ENCODE data around the gene AHNAK2. TPM values are rescaled to one million over a fixed set of nuclear protein-coding genes. Genes with fewer than 3 reads are reported as not detected.
"Not testable (repeated sequence)": the region's sequence is repeated elsewhere in the genome, so short reads cannot be mapped to it uniquely, and the experiment has no call there.

AHNAK2 gene
- under 0.01 TPM for total RNA-seq

- peak in 2 of 3 donors; percentile 57 to 64 for DNase-seq (ENCODE audit: low read depth in 2 of 3, low spot score in 2 of 3)
Measured at GRCh38 chr14:104977681-104978653, at the start of gene AHNAK2. AHNAK2 (minus strand) TSS chr14:104978374; CDS start chr14:104978237, 137 bp downstream.

GRCh38 chr14:105027718-105028117 is 49.5 kb upstream of the AHNAK2 start:
- not testable (repeated sequence) for DNase-seq (ENCODE audit: low read depth in 2 of 3, low spot score in 2 of 3)

DNA sequence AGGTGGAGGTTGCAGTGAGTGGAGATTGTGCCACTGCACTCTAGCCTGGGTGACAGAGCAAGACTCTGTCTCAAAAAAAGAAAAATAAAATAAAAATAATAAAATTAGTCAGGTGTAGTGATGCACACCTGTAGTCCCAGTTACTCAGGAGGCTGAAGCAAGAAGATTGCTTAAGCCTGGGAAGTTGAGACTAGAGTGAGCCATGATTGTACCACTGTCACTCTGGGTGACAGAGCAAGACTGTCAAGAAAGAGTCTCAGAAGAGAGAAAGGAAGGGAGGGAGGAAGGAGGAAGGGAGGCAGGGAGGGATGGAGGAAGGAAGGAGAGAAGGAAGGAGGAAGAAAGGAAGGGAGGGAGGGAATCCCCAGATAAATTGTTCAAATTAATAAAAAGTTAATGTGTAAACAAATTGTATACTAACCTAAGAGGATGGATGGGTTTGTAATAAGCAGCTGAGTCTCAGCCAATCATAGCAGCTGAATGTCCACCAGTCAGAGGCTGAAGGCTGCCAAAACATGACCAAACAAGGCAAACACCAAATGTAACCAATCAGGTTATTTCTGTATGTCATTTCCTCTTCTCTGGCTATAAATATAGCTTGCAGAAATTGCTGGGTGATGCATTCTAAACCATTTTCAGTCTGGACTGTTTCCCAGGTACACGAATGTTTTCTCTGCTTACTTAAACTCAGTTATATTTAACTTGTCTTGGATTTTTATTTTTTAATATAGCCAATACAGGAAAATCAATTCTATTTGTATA is 48.8 kb upstream of the AHNAK2 start:
- DNase-seq (ENCODE audit: low read depth in 2 of 3, low spot score in 2 of 3) = peak in 2 of 3 donors; percentile 24 to 39

GRCh38 chr14:105026033-105026785 is 48.0 kb upstream of the AHNAK2 start:
- DNase-seq (ENCODE audit: low read depth in 2 of 3, low spot score in 2 of 3) = no peak

DNA sequence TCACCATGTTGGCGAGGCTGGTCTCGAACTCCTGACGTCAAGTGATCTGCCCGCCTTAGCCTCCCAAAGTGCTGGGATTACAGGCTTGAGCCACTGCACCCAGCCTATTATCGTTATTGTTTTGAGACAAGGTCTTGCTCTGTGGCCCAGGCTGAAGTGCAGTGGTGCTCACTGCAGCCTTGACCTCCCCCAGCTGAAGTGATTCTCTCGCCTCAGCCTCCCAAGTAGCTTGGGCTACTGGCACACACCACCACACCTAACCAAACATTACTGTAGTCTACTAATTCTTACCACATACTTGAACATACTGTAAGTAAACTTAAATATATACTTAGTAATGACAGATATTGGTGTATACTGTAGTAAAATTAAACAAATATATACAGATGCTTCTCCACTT is 47.3 kb upstream of the AHNAK2 start:
- DNase-seq (ENCODE audit: low read depth in 2 of 3, low spot score in 2 of 3) = no peak

DNA sequence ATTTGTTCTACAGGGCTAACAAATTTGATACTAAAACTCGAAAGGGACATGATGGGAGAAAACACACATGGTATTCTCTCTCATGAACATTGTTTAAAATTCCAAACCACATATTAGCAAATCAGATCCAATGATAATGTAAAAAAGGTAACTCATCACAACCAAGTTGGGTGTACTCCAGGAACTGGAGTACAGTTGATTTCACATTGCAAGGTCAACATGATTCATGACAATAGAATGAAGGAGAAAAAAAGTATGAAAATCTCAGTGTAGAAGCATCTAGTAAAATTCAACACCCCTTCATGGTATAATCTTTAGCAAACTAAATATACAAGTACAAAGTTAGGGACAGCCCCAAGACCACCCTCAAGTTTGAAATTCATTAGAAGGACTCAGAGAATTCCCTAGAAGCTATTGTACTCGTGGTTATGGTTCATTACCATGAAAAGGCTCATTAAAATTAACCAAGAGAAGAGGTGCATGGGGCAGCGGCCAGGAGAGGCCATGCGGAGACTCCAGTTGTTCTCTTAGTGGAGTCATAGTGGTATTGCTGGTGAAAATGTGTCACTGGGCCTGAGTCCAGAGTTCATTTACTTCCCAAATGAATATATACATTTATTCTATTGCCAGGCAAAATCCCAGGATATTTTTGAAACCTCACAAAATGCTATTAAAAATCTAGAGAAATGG is 45.8 kb upstream of the AHNAK2 start:
- no peak for DNase-seq (ENCODE audit: low read depth in 2 of 3, low spot score in 2 of 3)

DNA sequence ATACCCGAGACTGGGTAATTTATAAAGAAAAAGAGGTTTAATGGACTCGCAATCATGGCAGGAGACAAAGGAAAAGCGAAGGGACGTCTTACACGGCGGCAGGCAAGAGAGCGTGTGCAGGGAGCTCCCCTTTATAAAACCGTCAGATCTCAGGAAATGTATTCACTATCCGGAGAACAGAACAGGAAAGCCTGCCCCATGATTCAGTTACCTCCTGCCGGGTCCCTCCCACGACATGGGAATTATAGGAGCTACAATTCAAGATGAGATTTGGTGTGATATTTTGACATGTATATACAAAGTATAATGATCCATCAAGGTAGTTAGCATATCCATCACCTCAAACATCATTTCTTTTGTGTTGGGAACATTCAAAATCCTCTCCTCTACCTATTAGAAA is 45.0 kb upstream of the AHNAK2 start:
- DNase-seq (ENCODE audit: low read depth in 2 of 3, low spot score in 2 of 3) = no peak

DNA sequence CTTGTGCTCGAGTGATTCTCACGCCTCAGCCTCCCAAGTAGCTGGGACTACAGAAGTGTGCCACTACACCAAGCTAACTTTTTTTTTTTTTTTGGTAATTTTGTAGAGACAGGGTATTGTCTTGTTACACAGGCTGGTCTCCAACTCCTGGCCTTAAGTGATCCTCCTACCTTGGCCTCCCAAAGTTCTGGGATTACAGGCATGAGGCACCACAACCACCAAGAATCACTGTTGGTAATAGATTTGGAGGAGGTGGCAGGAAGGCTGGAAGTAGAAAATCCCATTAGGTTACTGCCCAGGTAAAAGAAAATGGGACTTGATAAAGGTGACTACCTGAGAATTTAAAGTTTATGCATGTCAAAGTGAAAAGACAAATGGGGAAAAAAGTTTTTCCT is 44.1 kb upstream of the AHNAK2 start:
- DNase-seq (ENCODE audit: low read depth in 2 of 3, low spot score in 2 of 3) = no peak

DNA sequence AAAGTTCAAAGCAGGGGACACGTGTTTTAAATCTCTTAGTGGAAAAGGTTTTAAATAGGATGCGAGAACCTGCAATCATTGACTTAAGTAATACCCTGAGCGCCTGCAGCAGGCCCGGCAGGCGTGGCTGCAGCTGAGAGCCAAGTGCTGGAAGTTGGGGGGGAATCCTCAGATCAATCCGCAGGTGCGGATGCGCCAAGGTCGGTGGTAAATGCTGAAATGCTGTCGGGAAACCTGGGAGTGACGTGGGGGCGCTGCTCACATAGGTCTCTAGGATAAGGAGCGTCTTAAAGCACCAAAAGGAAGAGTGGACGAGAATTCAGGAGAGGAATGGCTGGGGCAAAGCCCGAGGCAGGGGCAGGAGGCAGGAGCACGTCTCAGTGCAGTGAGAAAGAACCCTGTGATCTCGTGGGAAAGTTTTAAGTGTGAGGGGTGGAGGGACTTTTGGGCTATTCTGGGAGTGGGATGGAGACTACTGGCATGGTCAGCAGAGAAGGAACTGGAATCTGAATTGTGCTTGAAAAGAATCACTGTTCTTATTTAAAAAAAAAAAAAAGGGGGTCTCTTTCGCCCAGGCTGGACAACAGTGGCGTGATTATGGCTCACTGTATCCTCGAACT is 43.6 kb upstream of the AHNAK2 start:
- no peak for DNase-seq (ENCODE audit: low read depth in 2 of 3, low spot score in 2 of 3)

DNA sequence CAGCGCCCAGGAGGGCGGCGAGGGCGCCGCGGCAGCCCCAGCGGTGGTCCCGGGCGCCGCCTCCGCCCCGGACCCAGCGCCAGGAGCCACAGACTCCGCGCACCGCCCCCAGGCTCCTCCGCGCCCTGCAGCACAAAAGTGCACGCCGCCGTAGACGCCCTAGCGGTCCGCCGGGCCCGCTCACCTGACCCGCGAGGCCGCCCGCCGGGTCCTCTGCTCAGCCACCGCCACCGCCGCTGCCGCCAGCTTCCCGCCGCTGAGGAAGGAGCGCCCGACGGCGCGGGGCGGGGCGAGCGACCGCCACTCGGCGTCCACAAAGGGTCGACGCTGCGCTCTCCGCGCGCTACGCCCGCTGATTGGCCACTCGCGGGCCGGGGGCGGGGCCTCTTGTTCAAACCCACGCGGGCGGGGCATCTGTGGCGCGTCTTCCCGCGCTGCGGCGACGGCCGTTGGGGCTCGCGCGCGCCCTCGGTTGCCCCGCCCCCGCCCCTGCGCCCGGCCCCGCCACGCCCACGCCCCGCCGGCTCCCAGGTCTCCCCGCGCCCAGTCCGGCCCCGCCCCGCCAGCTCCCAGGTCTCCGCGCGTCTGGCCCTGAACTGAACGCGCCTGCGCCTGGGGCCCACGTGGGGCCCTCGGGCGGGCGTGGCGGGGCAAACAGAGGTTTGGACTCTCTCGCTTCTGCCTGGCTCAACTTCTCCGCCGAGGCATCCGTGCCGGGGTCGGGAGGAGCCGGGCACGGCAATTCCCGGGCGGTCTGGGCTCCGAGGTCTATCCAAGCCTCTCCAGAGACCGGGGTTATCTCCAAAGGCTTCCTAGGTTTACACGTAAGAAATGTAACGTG is 42.9 kb upstream of the AHNAK2 start, which contains the start of gene CDCA4:
TSS of gene CDCA4 (minus strand) at position 269 of the 841 bp plus-strand sequence. CDS start 9,154 bp downstream, outside the sequence.
- peak; percentile 95 to 98 (median 98) for DNase-seq (ENCODE audit: low read depth in 2 of 3, low spot score in 2 of 3)

GRCh38 chr14:105019861-105020814 is 42.0 kb upstream of the AHNAK2 start:
- DNase-seq (ENCODE audit: low read depth in 2 of 3, low spot score in 2 of 3) = peak; percentile 40 to 76 (median 74)

- no peak for DNase-seq (ENCODE audit: low read depth in 2 of 3, low spot score in 2 of 3)
Measured at GRCh38 chr14:105018414-105018813, 40.2 kb upstream of the AHNAK2 start.

GRCh38 chr14:105015905-105016304 is 37.7 kb upstream of the AHNAK2 start:
- DNase-seq (ENCODE audit: low read depth in 2 of 3, low spot score in 2 of 3) = no peak

DNA sequence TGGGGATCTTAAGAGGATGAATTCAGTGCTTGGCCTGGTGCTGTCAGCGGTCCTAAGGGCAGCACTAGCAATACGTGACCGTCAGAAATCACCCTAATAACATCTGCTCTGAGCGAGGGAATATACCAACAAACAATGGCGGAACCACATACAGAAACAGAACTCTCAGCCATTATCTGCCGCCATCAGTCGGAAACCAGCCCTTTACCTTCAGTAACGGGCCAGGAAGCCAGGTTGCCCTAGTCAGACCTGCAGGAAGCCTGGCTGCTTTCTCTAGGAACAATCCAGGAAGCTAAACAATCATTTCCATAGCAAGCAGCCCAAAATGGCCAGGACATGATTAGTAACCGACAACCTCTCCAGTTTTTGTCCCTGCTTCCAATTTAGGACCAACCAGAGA is 37.1 kb upstream of the AHNAK2 start:
- DNase-seq (ENCODE audit: low read depth in 2 of 3, low spot score in 2 of 3) = peak in 2 of 3 donors; percentile 29 to 46

DNA sequence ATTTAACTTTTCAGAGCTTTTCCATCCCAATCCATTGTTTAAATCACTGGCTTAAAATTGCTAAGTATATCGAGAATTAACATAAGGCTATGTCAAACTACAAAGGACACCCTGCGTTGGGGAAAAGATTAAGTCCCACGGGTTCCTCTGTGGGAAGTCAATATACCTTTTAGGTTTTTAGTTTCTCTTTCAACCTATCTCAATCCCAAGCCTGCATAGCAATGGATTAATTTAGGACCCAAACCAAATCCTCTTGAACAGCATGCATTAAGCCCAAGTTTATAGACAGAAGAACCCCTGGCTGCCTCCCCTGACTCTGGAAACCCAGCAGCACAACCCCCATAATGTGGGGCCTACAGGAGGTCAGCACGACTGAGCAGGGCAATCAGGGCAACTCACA is 36.5 kb upstream of the AHNAK2 start:
- DNase-seq (ENCODE audit: low read depth in 2 of 3, low spot score in 2 of 3) = no peak

DNA sequence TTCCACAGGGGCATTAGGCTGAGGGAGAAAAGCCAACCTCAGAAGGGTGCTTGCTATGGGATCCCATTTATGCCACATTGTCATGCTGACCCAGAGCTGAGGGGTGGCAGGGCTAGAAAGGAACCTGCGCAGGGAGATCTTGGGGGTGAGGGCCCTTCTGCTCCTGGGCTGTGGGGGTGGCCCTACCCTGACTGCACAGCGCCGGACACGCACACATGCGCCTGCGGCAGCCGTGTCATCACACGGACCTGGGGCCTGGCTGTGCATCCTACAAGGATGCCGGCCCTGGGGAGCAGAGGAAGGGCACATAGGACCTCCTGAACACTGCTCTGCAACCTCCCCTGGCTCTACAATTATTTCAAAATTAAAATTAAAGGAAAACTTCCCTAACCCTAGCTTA is 35.9 kb upstream of the AHNAK2 start:
- DNase-seq (ENCODE audit: low read depth in 2 of 3, low spot score in 2 of 3) = no peak

DNA sequence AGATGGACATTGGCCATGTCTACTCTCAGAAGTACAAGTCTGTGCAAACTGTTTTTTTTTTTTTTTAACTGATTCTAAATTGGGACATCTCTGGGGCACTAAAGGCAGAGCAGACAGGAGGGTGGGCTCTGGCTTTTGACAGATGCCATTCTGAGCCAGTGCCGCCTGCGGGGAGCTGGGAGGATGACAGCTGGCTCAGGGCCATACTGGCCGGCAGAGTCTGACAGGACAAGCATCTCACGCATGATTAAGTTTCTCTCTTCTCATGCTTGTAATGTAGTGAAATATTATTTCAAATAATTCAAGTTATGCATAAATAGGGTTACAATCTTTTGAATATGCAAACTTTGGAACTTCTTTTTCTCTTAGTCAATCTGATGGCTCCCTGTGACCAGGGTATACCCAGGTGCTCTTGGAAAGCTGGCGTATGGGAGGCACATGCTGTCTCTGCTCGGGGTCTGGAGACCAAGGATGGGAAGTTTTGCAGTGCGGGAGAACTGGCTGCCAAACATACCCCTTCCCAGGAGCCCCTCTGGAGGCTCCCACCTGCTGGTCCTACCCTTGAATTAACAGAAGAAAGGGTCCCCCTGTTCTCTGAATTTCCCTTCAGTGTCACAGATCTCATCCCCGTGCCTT is 35.1 kb upstream of the AHNAK2 start:
- no peak for DNase-seq (ENCODE audit: low read depth in 2 of 3, low spot score in 2 of 3)

Measured in hematopoietic multipotent progenitor cell (in vitro differentiated cells).